ENCODE measurements around the gene HSD11B1L.

HSD11B1L gene

GRCh38 chr19:5667751-5668271, 13.0 kb upstream of the HSD11B1L start:
- DNase-seq = no peak

GRCh38 chr19:5669212-5669611, 11.6 kb upstream of the HSD11B1L start:
- DNase-seq = no peak

GRCh38 chr19:5671600-5671999, 9.2 kb upstream of the HSD11B1L start:
- DNase-seq = no peak

- no peak for DNase-seq
Measured at GRCh38 chr19:5672708-5673459, 7.9 kb upstream of the HSD11B1L start.

- DNase-seq = no peak
Measured at GRCh38 chr19:5673752-5674151, 7.1 kb upstream of the HSD11B1L start.

GRCh38 chr19:5674714-5675113, 6.1 kb upstream of the HSD11B1L start:
- no peak for DNase-seq

- no peak for DNase-seq
Measured at GRCh38 chr19:5676105-5676771, 4.6 kb upstream of the HSD11B1L start.

- no peak for DNase-seq
Measured at GRCh38 chr19:5676772-5677105, 4.1 kb upstream of the HSD11B1L start.

- no peak for DNase-seq
Measured at GRCh38 chr19:5677136-5677535, 3.7 kb upstream of the HSD11B1L start.

GRCh38 chr19:5677580-5677979, 3.2 kb upstream of the HSD11B1L start:
- DNase-seq = no peak

- no peak for DNase-seq
Measured at GRCh38 chr19:5678071-5678718, 2.6 kb upstream of the HSD11B1L start.

GRCh38 chr19:5679289-5680083, 1.3 kb upstream of the HSD11B1L start:
- DNase-seq = no peak

GRCh38 chr19:5680084-5680436, 767 bp upstream of the HSD11B1L start:
- no peak for DNase-seq

- no peak for DNase-seq
Measured at GRCh38 chr19:5681391-5682106, 722 bp downstream of the HSD11B1L start.

- DNase-seq = no peak
Measured at GRCh38 chr19:5682107-5682482, 1.3 kb downstream of the HSD11B1L start.

- no peak for DNase-seq
Measured at GRCh38 chr19:5683177-5683886, 2.5 kb downstream of the HSD11B1L start.

GRCh38 chr19:5684694-5685430, 4.0 kb downstream of the HSD11B1L start:
- no peak for DNase-seq

GRCh38 chr19:5686326-5686646, 5.5 kb downstream of the HSD11B1L start:
- no peak for DNase-seq

GRCh38 chr19:5686647-5687359, 6.0 kb downstream of the HSD11B1L start:
- DNase-seq = peak; percentile 69 to 88

- DNase-seq = no peak
Measured at GRCh38 chr19:5687360-5688198, 6.8 kb downstream of the HSD11B1L start.
